Loucy (cell line): ENCODE results near the gene WT1.
A peak's percentile ranks its signal among the peaks of the same experiment; 100 is the strongest.

Experiments
- H2AFZ ChIP-seq: fragments of 200-600 bp; sonication (generic); 2 replicates; pipeline ENCODE4 v1.6.0; 2016; ENCODE audit warnings: antibody characterized with exemption, mild to moderate bottlenecking, low read length, moderate library complexity
- H3F3A ChIP-seq: fragments of 200-600 bp; 2 replicates; pipeline ENCODE4 v1.6.0; 2016; ENCODE audit warnings: antibody characterized with exemption, low read depth, mild to moderate bottlenecking
- H3K27me3 ChIP-seq: fragments of 200-600 bp; sonication (generic); 2 replicates; pipeline ENCODE4 v1.6.1; 2014; ENCODE audit warnings: low read length, mild to moderate bottlenecking; ENCODE audit not compliant: insufficient read depth, poor library complexity, severe bottlenecking
- H3K36me3 ChIP-seq: fragments of 200-600 bp; sonication (generic); 2 replicates; pipeline ENCODE4 v1.6.1; 2016; ENCODE audit warnings: low read length; ENCODE audit not compliant: insufficient read depth
- H3K4me1 ChIP-seq: fragments of 200-600 bp; sonication (generic); 2 replicates; pipeline ENCODE4 v1.5.1; 2014; ENCODE audit warnings: low read length, mild to moderate bottlenecking; ENCODE audit not compliant: insufficient read depth, poor library complexity, severe bottlenecking
- H3K4me2 ChIP-seq: fragments of 200-600 bp; sonication (generic); 2 replicates; pipeline ENCODE4 v1.6.0; 2014; ENCODE audit warnings: antibody characterized with exemption, low read length, low read depth, mild to moderate bottlenecking; ENCODE audit not compliant: poor library complexity, severe bottlenecking
- H3K4me3 ChIP-seq: fragments of 200-600 bp; sonication (generic); 2 replicates; pipeline ENCODE4 v1.5.1; 2014; ENCODE audit warnings: low read length, mild to moderate bottlenecking, mixed read lengths; ENCODE audit not compliant: poor library complexity, severe bottlenecking
- H3K79me2 ChIP-seq: fragments of 200-600 bp; sonication (generic); 2 replicates; pipeline ENCODE4 v1.6.1; 2014; ENCODE audit warnings: low read length; ENCODE audit not compliant: insufficient read depth
- H3K9ac ChIP-seq: fragments of 200-600 bp; sonication (generic); 2 replicates; pipeline ENCODE4 v1.6.0; 2014; ENCODE audit warnings: mild to moderate bottlenecking, low read depth, low read length, moderate library complexity; ENCODE audit not compliant: poor library complexity, severe bottlenecking
- H3K9me2 ChIP-seq: fragments of 200-600 bp; sonication (generic); replicated peaks from 2 replicates; pipeline ENCODE4 v1.6.1; 2016; ENCODE audit warnings: low read depth, low read length, mixed read lengths
- H3K9me3 ChIP-seq: fragments of 200-600 bp; sonication (generic); 2 replicates; pipeline ENCODE4 v1.6.1; 2014; ENCODE audit warnings: mild to moderate bottlenecking, antibody characterized with exemption, low read length, low read depth; ENCODE audit not compliant: insufficient read depth
- H4K20me1 ChIP-seq: fragments of 200-600 bp; sonication (generic); 2 replicates; pipeline ENCODE4 v1.6.0; 2014; ENCODE audit warnings: antibody characterized with exemption, low read length, mild to moderate bottlenecking; ENCODE audit not compliant: insufficient read depth, poor library complexity, severe bottlenecking
- EZH2phosphoT487 ChIP-seq: fragments of 200-600 bp; IDR thresholded peaks from 2 replicates; pipeline ENCODE4 v1.6.1; 2018; ENCODE audit warnings: antibody characterized with exemption, mild to moderate bottlenecking, moderate library complexity, borderline replicate concordance
- TF ChIP-seq, protein P1 (sequence below): fragments of 200-600 bp; sonication (generic); conservative IDR thresholded peaks from 2 replicates; pipeline ENCODE4 v1.5.1; 2014; ENCODE audit warnings: mild to moderate bottlenecking, antibody characterized with exemption, low read length

The WT1 gene

DNA sequence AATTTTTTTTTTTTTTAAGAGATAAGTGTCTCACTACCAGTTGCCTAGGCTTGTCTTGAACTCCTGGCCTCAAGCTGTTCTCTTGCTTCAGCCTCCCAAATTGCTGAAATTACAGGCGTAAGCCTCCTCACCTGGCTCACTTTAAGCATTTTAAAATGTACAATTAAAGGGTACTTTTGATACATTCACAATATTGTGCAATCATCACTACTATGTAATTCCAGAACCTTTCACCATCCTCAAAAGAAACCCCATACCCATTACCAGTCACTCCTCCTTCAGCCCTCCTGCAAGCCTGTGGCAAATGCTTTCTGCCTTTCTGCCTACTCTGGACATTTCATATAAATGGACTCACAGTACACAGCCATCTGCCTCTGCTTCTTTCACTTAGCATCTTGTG, 34.5 kb upstream of the WT1 start:
- no peaks in the 10 kb centered on the region for H3K9me3 ChIP-seq
- H3K4me3 ChIP-seq, result no peak overlapping the region
- no peaks in the 10 kb centered on the region for H3K79me2 ChIP-seq
- no peaks in the 10 kb centered on the region for H3F3A ChIP-seq
- no peaks in the 10 kb centered on the region for H4K20me1 ChIP-seq
- H3K4me1 ChIP-seq, result peaks cover 2% of the 10 kb centered on the region
- H2AFZ ChIP-seq, result peak overlapping the region; percentile 59; the same call in 1 of the 2 replicates
- TF ChIP-seq, protein P1, sequence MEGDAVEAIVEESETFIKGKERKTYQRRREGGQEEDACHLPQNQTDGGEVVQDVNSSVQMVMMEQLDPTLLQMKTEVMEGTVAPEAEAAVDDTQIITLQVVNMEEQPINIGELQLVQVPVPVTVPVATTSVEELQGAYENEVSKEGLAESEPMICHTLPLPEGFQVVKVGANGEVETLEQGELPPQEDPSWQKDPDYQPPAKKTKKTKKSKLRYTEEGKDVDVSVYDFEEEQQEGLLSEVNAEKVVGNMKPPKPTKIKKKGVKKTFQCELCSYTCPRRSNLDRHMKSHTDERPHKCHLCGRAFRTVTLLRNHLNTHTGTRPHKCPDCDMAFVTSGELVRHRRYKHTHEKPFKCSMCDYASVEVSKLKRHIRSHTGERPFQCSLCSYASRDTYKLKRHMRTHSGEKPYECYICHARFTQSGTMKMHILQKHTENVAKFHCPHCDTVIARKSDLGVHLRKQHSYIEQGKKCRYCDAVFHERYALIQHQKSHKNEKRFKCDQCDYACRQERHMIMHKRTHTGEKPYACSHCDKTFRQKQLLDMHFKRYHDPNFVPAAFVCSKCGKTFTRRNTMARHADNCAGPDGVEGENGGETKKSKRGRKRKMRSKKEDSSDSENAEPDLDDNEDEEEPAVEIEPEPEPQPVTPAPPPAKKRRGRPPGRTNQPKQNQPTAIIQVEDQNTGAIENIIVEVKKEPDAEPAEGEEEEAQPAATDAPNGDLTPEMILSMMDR, result no peak
- TF ChIP-seq EZH2phosphoT487, result no peak
- no peaks in the 10 kb centered on the region for H3K36me3 ChIP-seq
- no peaks in the 10 kb centered on the region for H3K9me2 ChIP-seq
- H3K4me2 ChIP-seq, result no peak overlapping the region
- H3K27me3 ChIP-seq, result no peaks in the 10 kb centered on the region
- H3K9ac ChIP-seq, result no peak overlapping the region

DNA sequence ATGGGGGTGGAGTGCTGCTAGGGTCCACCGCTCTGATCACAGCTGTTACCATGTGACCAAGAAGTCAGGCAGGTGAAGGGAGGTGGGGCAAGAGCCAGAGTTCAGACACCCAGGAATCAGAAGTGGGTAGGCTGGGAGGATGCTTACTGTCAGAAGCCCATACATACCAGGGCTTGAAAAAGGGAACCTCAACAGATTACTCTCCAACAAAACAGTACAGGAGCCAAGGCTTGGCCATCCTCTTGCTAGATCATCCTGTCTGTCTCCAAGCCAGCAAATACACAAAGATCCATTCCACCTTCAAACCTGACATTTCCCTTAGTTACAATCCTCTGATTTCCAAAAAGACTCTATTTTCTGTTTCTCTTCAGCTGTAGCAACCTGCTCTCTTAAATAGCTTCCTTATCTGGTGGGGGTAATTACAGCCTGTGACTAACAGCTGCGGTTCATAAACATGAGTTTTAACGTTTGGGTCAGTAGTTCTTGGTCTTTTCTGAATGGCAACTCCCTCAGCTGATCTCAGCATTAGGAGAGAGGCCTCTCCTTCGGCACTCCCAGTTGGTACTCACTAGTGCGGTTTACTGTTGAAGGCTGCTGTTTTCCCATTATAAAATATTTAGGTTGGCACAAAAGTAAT, 31.1 kb upstream of the WT1 start:
- Histone ChIP-seq H3K79me2 (no peaks in the 10 kb centered on the region), H3K4me2 (no peak overlapping the region), H4K20me1 (no peaks in the 10 kb centered on the region), H3K9me2 (no peaks in the 10 kb centered on the region), H3K4me3 (no peak overlapping the region), H3K36me3 (no peaks in the 10 kb centered on the region), H3K9me3 (no peaks in the 10 kb centered on the region), H3K27me3 (no peaks in the 10 kb centered on the region), H2AFZ (peak overlapping the region; percentile 67), H3K9ac (no peak overlapping the region), H3K4me1 (no peaks in the 10 kb centered on the region), H3F3A (no peaks in the 10 kb centered on the region)
- no peak for TF ChIP-seq EZH2phosphoT487
- TF ChIP-seq, protein P1, result no peak

DNA sequence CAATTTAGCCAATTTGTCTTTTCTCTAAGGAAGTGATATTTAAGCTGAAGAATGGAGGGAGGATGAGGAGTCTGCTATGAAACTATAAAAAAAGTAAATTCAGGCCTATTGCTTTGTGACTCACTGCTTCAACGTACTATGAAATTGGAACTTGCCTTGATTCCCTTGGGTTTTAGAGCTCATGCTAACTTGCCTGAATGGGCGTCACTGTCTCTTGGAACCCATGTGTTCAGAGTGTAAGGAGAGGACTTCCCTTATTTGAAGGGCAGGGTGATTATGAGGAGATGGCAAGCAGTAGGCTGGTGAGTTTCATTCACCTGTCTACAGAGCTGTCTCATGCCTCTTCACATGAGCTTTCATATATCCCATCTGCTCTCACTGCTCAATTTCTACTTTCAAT, 28.7 kb upstream of the WT1 start:
- no peaks in the 10 kb centered on the region for H3K27me3 ChIP-seq
- H3K9ac ChIP-seq, result no peak overlapping the region
- H3K4me3 ChIP-seq, result no peak overlapping the region
- TF ChIP-seq, protein P1, result no peak
- no peak for TF ChIP-seq EZH2phosphoT487
- 0 out of 2 replicates have a peak overlapping the region, but pooled peaks have one; percentile 45 for H2AFZ ChIP-seq
- no peaks in the 10 kb centered on the region for H3K9me3 ChIP-seq
- no peaks in the 10 kb centered on the region for H4K20me1 ChIP-seq
- no peaks in the 10 kb centered on the region for H3K79me2 ChIP-seq
- no peaks in the 10 kb centered on the region for H3K36me3 ChIP-seq
- no peak overlapping the region for H3K4me2 ChIP-seq
- no peaks in the 10 kb centered on the region for H3F3A ChIP-seq
- H3K9me2 ChIP-seq, result no peaks in the 10 kb centered on the region
- H3K4me1 ChIP-seq, result peaks cover under 1% of the 10 kb centered on the region
